OCI-LY3 (cell line): ENCODE results near the gene SLC43A1.

Source experiments
- EZH2phosphoT487 ChIP-seq: fragments of 200-600 bp; shearing (Covaris generic); IDR thresholded peaks from 2 replicates; pipeline ENCODE4 v1.6.1; 2018; ENCODE audit warnings: antibody characterized with exemption, mixed run types, low read depth
- TF ChIP-seq, protein P1 (sequence below): fragments of 200-600, 300-600 bp; sonication (generic); IDR thresholded peaks from 2 replicates; pipeline ENCODE4 v1.5.1; 2014; ENCODE audit warnings: antibody characterized with exemption, low read length, low read depth

DNA sequence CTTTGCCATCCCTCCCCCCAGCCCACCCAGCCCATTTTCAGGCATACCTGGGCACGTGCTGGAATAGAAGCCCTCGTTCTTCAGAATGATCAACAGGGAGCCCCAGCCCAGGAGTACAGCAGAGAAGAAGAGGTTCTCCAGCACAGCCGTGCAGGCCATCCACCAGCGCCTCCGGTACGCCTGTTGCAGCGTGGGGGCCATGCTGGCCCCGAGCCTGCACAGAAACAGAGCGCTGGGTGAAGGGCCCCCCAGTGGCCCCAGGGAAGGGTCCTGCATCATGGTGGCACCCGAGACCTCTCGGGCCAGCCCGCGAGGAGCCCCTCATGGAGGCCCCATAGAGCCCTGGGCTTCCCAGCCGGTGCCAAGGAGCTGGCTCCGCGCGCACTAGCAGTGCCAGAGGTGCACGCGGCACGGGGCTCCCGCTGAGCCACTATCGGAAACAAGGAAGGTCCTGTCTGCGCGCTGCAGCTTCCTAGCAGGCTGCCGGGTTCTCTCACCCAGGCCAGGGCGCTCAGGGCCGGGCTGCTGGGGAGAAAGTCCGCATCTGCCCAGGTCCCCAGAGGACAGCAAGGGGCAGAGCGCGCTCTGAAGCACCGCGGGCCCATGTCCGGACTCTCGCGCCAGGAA, 1.5 kb downstream of the SLC43A1 start:
- TF ChIP-seq, protein P1, sequence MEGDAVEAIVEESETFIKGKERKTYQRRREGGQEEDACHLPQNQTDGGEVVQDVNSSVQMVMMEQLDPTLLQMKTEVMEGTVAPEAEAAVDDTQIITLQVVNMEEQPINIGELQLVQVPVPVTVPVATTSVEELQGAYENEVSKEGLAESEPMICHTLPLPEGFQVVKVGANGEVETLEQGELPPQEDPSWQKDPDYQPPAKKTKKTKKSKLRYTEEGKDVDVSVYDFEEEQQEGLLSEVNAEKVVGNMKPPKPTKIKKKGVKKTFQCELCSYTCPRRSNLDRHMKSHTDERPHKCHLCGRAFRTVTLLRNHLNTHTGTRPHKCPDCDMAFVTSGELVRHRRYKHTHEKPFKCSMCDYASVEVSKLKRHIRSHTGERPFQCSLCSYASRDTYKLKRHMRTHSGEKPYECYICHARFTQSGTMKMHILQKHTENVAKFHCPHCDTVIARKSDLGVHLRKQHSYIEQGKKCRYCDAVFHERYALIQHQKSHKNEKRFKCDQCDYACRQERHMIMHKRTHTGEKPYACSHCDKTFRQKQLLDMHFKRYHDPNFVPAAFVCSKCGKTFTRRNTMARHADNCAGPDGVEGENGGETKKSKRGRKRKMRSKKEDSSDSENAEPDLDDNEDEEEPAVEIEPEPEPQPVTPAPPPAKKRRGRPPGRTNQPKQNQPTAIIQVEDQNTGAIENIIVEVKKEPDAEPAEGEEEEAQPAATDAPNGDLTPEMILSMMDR: no peak
- no peak for TF ChIP-seq EZH2phosphoT487
